HL-60 (cell line): ENCODE data around the gene LAMTOR1.

Source experiments
- DNase-seq, 2 experiments: peaks; one replicate each; pipeline ENCODE4 v3.0.0-alpha.2; 2010 to 2020; ENCODE audit warnings: low read depth in 1 of 2, low spot score in 1 of 2
- H3K27ac ChIP-seq: fragments of 250-450 bp; sonication (Bioruptor Pico); replicated peaks from 2 replicates; pipeline ENCODE4 v1.5.1; 2020; ENCODE audit warnings: mild to moderate bottlenecking, moderate library complexity
- H3K27me3 ChIP-seq: fragments of 250-450 bp; sonication (Bioruptor Pico); 2 replicates; pipeline ENCODE4 v1.5.1; 2021; ENCODE audit warnings: mild to moderate bottlenecking, moderate library complexity; ENCODE audit not compliant: insufficient read depth, poor library complexity, severe bottlenecking
- H3K4me3 ChIP-seq: replicated peaks from 2 replicates; pipeline ENCODE4 v1.5.1; 2011; ENCODE audit warnings: mild to moderate bottlenecking, control low read depth, low read length; ENCODE audit not compliant: insufficient read depth
- GABPA ChIP-seq: IDR thresholded peaks from 2 replicates; pipeline ENCODE4 v1.6.1; 2012; ENCODE audit warnings: low read depth
- POLR2AphosphoS5 ChIP-seq: IDR thresholded peaks from 2 replicates; pipeline ENCODE4 v1.6.1; 2012; ENCODE audit warnings: low read depth
- SPI1 ChIP-seq: IDR thresholded peaks from 2 replicates; pipeline ENCODE4 v1.6.1; 2012; ENCODE audit warnings: low read depth, mild to moderate bottlenecking, borderline replicate concordance
- TF ChIP-seq, protein P1 (sequence below): IDR thresholded peaks from 2 replicates; pipeline ENCODE4 v1.6.1; 2012; ENCODE audit warnings: low read depth; ENCODE audit not compliant: insufficient replicate concordance
- TF ChIP-seq, protein P2 (sequence below): IDR thresholded peaks from one replicate; pipeline ENCODE4 v1.5.1; 2011; ENCODE audit warnings: low read length, control low read depth, inconsistent platforms; ENCODE audit not compliant: insufficient read depth

Gene LAMTOR1

DNA sequence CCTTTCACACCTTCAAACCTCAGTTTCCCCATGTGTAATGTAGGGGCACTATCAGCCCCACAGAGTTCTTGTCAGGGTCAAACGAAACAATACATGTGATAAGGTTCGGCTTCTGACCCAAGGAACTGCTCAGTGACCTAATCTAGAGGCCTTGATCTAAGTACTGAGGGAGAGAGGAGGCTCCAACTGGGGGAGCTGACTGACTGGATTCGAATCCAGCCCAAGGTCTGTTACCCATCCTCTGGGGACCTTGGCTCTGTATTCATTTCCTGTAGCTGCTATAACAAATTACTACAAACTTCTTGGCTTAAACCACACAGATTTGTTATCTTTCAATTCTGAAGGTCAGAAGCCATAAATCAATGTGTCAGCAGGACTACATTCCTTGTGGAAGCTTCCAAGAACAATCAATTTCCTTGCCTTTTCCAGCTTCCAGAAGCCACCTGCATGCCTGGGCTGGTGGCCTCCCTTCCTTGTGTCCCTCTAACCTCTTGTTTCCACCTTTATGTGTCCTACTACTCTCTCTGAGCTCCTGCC lies 20.1 kb upstream of the LAMTOR1 start:
- TF ChIP-seq, protein P1, sequence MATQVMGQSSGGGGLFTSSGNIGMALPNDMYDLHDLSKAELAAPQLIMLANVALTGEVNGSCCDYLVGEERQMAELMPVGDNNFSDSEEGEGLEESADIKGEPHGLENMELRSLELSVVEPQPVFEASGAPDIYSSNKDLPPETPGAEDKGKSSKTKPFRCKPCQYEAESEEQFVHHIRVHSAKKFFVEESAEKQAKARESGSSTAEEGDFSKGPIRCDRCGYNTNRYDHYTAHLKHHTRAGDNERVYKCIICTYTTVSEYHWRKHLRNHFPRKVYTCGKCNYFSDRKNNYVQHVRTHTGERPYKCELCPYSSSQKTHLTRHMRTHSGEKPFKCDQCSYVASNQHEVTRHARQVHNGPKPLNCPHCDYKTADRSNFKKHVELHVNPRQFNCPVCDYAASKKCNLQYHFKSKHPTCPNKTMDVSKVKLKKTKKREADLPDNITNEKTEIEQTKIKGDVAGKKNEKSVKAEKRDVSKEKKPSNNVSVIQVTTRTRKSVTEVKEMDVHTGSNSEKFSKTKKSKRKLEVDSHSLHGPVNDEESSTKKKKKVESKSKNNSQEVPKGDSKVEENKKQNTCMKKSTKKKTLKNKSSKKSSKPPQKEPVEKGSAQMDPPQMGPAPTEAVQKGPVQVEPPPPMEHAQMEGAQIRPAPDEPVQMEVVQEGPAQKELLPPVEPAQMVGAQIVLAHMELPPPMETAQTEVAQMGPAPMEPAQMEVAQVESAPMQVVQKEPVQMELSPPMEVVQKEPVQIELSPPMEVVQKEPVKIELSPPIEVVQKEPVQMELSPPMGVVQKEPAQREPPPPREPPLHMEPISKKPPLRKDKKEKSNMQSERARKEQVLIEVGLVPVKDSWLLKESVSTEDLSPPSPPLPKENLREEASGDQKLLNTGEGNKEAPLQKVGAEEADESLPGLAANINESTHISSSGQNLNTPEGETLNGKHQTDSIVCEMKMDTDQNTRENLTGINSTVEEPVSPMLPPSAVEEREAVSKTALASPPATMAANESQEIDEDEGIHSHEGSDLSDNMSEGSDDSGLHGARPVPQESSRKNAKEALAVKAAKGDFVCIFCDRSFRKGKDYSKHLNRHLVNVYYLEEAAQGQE = no peak
- no peak for TF ChIP-seq GABPA
- TF ChIP-seq, protein P2, sequence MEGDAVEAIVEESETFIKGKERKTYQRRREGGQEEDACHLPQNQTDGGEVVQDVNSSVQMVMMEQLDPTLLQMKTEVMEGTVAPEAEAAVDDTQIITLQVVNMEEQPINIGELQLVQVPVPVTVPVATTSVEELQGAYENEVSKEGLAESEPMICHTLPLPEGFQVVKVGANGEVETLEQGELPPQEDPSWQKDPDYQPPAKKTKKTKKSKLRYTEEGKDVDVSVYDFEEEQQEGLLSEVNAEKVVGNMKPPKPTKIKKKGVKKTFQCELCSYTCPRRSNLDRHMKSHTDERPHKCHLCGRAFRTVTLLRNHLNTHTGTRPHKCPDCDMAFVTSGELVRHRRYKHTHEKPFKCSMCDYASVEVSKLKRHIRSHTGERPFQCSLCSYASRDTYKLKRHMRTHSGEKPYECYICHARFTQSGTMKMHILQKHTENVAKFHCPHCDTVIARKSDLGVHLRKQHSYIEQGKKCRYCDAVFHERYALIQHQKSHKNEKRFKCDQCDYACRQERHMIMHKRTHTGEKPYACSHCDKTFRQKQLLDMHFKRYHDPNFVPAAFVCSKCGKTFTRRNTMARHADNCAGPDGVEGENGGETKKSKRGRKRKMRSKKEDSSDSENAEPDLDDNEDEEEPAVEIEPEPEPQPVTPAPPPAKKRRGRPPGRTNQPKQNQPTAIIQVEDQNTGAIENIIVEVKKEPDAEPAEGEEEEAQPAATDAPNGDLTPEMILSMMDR = no peak
- no peak for TF ChIP-seq POLR2AphosphoS5
- no peak for TF ChIP-seq SPI1
- H3K4me3 ChIP-seq = no peak overlapping the region
- DNase-seq = no peak
- no peak overlapping the region for H3K27ac ChIP-seq
- H3K27me3 ChIP-seq = no peaks in the 10 kb centered on the region

DNA sequence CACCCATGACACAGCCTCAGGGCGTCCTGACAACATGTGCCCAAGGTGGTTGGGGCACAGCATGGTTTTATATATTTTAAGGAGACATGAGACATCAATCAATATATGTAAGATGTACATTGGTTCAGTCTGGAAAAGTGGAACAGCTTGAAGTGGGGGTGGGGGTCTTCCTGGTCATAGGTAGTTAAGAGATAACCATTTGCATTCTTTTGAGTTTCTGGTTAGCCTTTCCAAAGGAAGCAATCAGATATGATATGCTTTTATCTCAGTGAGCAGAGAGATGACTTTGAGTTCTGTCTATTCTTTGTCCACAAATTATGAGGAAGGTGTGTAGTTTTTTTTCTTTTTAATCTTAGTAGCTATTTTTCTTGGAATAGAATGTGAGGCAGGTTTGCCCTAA lies 19.5 kb upstream of the LAMTOR1 start:
- Histone ChIP-seq H3K27ac (no peak overlapping the region), H3K4me3 (no peak overlapping the region), H3K27me3 (no peaks in the 10 kb centered on the region)
- no peak for DNase-seq
- TF ChIP-seq, protein P1 = no peak
- TF ChIP-seq GABPA (no peak), POLR2AphosphoS5 (no peak), SPI1 (no peak)
- TF ChIP-seq, protein P2 = no peak

DNA sequence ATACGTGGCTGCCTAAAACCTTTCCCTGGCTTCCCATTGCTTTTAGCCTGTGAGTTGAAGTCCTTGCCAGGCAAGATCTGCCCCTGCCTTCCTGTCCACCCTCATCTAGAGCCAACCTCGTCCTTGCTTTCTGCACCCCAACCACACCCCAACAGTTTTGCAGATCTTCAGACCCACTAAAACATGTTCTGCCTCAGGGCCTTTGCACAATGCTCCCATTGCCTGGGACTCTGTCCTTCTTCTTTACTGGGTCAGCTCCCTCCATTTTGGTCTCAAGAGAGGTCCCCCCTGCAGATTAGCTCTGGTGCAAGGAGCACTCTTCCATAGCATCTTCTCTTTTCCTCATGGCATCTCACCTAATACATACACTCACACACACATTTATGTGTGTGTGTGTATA lies 17.8 kb upstream of the LAMTOR1 start:
- H3K4me3 ChIP-seq = no peak overlapping the region
- TF ChIP-seq, protein P2 = no peak
- no peak for TF ChIP-seq GABPA
- no peak for TF ChIP-seq POLR2AphosphoS5
- no peak for TF ChIP-seq SPI1
- TF ChIP-seq, protein P1 = no peak
- DNase-seq = no peak
- no peaks in the 10 kb centered on the region for H3K27me3 ChIP-seq
- H3K27ac ChIP-seq = no peak overlapping the region
